GM12878 (cell line): ENCODE data around the gene RSPH1.

Experiments
- JUND ChIP-seq: IDR thresholded peaks from 2 replicates; pipeline ENCODE4 v1.6.1; 2012; ENCODE audit warnings: low read depth, mild to moderate bottlenecking, low read length, improper control_type of control experiment, moderate library complexity
- POLR2AphosphoS5 ChIP-seq: IDR thresholded peaks from 2 replicates; pipeline ENCODE4 v1.6.1; 2011; ENCODE audit warnings: mild to moderate bottlenecking, low read length, inconsistent platforms
- RAD51 ChIP-seq: fragments of 450-650 bp; IDR thresholded peaks from 2 replicates; pipeline ENCODE4 v1.6.1; 2016; ENCODE audit warnings: moderate library complexity, mild to moderate bottlenecking, inconsistent platforms
- SIN3A ChIP-seq: IDR thresholded peaks from 2 replicates; pipeline ENCODE4 v1.6.1; 2012; ENCODE audit warnings: low read depth, low read length, improper control_type of control experiment
- SMC3 ChIP-seq: IDR thresholded peaks from 2 replicates; pipeline ENCODE4 v1.6.1; 2011; ENCODE audit warnings: low read length, improper control_type of control experiment, borderline replicate concordance
- TF ChIP-seq, protein P1 (sequence below), 3 experiments: IDR thresholded peaks in 2 of 3; conservative IDR thresholded peaks in 1 of 3; 2 replicates each; pipeline ENCODE4 v1.5.1; 2011; ENCODE audit warnings: low read depth in 3 of 3, low read length in 3 of 3, mild to moderate bottlenecking in 3 of 3, control low read depth in 2 of 3, moderate library complexity in 2 of 3, inconsistent platforms in 1 of 3, mixed read lengths in 1 of 3; ENCODE audit not compliant: control insufficient read depth in 2 of 3, insufficient read depth in 1 of 3; ENCODE audit errors: extremely low read depth in 1 of 3

GRCh38 chr21:42461881-42462877 lies 33.8 kb downstream of the RSPH1 start:
- TF ChIP-seq RAD51 (no peak), POLR2AphosphoS5 (no peak), SIN3A (no peak), SMC3 (no peak), JUND (no peak)
- TF ChIP-seq, protein P1, sequence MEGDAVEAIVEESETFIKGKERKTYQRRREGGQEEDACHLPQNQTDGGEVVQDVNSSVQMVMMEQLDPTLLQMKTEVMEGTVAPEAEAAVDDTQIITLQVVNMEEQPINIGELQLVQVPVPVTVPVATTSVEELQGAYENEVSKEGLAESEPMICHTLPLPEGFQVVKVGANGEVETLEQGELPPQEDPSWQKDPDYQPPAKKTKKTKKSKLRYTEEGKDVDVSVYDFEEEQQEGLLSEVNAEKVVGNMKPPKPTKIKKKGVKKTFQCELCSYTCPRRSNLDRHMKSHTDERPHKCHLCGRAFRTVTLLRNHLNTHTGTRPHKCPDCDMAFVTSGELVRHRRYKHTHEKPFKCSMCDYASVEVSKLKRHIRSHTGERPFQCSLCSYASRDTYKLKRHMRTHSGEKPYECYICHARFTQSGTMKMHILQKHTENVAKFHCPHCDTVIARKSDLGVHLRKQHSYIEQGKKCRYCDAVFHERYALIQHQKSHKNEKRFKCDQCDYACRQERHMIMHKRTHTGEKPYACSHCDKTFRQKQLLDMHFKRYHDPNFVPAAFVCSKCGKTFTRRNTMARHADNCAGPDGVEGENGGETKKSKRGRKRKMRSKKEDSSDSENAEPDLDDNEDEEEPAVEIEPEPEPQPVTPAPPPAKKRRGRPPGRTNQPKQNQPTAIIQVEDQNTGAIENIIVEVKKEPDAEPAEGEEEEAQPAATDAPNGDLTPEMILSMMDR (IDR thresholded peaks at IDR 0.05 in 2 of 3, conservative IDR thresholded peaks at IDR 0.05 in 1 of 3; ENCODE audit: control insufficient read depth in 2 of 3, extremely low read depth in 1 of 3, insufficient read depth in 1 of 3, low read depth in 3 of 3, low read length in 3 of 3): no peak
